Measurements from ENCODE around the gene MICAL2.
"Not testable (repeated sequence)": the region's sequence is repeated elsewhere in the genome, so short reads cannot be mapped to it uniquely, and the experiment has no call there.

Gene MICAL2

DNA sequence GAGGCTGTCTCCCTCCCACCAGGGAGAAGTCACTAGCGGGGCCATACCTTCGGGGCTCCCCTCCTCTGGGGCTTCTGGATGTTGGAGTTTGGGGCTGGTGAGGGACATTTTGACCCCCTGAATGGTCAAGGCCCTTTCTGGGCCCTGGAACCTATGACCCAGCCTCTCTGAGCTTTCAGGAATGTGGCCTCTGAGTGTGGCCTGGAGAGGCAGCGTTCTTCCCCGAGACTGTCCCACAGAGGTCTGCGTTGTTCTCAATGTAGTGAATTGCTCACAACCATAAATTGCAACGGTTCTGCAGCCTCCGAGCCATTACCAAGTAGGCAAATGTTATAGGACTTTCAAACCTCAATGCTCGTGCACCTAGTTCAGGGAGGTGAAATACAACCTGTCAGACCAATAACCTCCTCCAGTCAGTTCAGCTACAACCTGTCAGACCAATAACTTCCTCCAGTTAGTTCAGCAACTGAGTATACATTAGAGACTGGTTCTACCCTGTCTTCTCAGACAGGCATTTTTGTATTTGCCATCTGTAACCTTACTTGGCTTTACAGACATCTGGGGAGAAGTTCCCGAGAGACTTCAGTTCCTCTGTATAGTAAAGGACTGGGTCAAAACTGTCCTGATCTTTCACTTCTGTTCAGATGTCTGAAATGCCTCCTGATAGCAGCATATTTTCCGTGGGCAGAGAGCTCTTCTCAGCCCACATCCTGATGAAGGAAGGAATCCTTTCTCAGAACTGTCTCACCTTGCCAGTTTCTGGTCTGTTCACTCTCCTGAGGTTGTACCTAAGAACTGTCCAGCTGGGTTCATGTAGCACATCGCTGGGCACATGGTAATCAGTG, 34.2 kb downstream of the MICAL2 start:
- DNase-seq (ENCODE audit: low read depth, low spot score): no peak

DNA sequence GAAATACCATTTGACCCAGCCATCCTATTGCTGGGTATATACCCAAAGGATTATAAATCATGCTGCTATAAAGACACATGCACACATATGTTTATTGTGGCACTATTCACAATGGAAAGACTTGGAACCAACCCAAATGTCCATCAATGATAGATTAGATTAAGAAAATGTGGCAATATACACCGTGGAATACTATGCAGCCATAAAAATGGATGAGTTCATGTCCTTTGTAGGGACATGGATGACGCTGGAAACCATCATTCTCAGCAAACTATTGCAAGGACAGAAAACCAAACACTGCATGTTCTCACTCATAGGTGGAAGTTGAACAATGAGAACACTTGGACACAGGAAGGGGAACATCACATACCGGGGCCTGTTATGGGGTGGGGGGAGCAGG, 36.3 kb downstream of the MICAL2 start:
- DNase-seq (ENCODE audit: low read depth, low spot score); in situ Hi-C loops (cut with HindIII; ENCODE audit: low sequenced_read_pairs); H3K4me3 ChIP-seq (ENCODE audit: low read depth, low read length): not testable (repeated sequence)

More for the DNA sequence above, 34.2 kb downstream of the MICAL2 start:
- H3K4me3 ChIP-seq (ENCODE audit: low read depth, low read length): no peak overlapping the region
- in situ Hi-C loops (cut with HindIII; ENCODE audit: low sequenced_read_pairs): no loop called here
- TF ChIP-seq, protein P1, sequence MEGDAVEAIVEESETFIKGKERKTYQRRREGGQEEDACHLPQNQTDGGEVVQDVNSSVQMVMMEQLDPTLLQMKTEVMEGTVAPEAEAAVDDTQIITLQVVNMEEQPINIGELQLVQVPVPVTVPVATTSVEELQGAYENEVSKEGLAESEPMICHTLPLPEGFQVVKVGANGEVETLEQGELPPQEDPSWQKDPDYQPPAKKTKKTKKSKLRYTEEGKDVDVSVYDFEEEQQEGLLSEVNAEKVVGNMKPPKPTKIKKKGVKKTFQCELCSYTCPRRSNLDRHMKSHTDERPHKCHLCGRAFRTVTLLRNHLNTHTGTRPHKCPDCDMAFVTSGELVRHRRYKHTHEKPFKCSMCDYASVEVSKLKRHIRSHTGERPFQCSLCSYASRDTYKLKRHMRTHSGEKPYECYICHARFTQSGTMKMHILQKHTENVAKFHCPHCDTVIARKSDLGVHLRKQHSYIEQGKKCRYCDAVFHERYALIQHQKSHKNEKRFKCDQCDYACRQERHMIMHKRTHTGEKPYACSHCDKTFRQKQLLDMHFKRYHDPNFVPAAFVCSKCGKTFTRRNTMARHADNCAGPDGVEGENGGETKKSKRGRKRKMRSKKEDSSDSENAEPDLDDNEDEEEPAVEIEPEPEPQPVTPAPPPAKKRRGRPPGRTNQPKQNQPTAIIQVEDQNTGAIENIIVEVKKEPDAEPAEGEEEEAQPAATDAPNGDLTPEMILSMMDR (IDR thresholded peaks at IDR 0.05; ENCODE audit: low read depth, low read length): no peak

DNA sequence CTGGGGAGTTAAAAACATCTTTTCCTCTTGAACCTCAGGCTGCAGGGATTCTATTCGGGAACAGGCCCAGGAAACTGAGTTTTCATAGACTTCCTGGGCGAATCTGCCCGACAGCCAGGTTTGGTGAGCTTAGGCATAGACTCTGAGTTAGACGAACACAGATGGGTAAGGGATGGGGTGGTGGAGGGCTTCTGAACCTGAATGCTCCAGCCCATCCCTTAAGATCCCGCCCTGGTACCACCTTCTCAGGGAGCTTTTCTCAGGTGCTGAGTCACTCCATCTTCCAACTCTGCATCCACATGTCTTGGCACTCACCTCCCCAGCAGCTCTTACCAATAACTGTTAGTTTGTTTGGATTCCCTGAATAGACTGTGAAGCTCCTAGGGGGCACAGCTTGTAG, 37.4 kb downstream of the MICAL2 start:
- in situ Hi-C loops (cut with HindIII; ENCODE audit: low sequenced_read_pairs): no loop called here
- TF ChIP-seq, protein P1 (IDR thresholded peaks at IDR 0.05; ENCODE audit: low read depth, low read length): no peak
- no peak overlapping the region for H3K4me3 ChIP-seq (ENCODE audit: low read depth, low read length)

DNA sequence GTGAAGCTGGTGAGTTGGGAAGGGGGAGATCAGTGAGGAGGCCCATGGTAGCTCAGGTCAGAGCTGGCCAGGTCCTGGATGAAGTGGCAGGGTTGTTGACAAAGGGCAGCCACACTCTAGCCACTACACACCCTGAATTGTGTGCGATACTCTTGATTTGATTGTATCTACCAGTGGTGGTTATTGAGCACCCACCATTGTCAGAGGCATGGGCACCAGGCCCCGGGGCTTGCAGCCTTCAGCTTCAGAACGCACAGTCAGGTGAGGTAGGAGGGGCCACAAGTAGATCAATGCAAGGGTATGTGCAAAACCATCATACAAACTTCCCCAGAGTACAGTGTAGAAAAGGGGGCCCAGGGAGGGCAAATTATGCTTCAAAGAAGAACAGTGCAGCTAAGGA, 38.1 kb downstream of the MICAL2 start:
- TF ChIP-seq, protein P1 (IDR thresholded peaks at IDR 0.05; ENCODE audit: low read depth, low read length): no peak
- no peak for DNase-seq (ENCODE audit: low read depth, low spot score)
- in situ Hi-C loops (cut with HindIII; ENCODE audit: low sequenced_read_pairs): no loop called here
- H3K4me3 ChIP-seq (ENCODE audit: low read depth, low read length): no peak overlapping the region

More for the DNA sequence above, 37.4 kb downstream of the MICAL2 start:
- no peak for DNase-seq (ENCODE audit: low read depth, low spot score)

DNA sequence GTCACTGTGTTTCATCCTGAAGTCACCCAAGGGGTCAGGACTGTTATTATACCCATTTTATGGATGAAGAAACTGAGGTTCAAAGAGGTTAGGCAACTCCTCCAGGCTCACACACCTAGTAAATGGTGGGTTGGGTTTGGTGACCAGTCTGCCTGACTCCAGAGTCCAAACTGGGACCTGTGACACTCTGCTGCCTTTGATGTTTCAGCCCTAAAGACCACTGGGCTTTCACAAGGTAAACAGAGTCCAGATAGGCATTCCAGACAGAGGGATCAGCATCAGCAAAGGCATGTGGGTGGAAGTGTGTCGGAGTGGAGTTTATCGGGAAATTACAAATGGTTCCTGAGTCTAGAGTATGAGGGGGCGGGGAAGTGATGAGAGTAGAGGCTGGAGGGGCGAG, 38.5 kb downstream of the MICAL2 start:
- TF ChIP-seq, protein P1 (IDR thresholded peaks at IDR 0.05; ENCODE audit: low read depth, low read length): no peak
- no peak for DNase-seq (ENCODE audit: low read depth, low spot score)
- in situ Hi-C loops (cut with HindIII; ENCODE audit: low sequenced_read_pairs): no loop called here
- no peak overlapping the region for H3K4me3 ChIP-seq (ENCODE audit: low read depth, low read length)

DNA sequence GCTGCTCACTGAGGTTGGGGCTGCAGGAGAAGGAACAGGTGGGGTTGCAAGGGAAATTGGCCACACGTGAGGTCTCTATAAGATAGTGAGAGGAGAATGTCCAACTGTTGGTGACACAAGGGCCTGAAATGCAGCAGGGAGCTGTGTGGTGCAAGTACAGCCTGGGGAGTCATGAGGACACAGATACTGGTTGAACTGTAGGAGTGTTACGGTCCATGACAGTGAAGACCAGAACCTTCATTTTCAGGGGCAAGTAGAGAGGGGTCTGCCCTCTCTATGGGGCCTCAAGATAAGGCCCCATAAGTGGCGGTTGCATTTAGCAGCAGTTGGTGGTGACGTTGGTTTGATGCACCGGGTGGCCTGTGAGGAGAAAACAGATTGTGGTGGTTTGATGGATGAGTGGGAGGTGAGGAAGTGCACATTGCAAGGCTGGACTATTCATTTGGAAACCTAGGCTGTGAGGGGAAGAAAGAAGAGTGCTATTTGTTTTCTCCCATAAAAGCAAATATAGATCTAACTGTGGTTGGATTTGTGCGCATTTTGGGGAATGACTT, 39.4 kb downstream of the MICAL2 start:
- no peak for DNase-seq (ENCODE audit: low read depth, low spot score)
- in situ Hi-C loops (cut with HindIII; ENCODE audit: low sequenced_read_pairs): no loop called here
- H3K4me3 ChIP-seq (ENCODE audit: low read depth, low read length): no peak overlapping the region
- TF ChIP-seq, protein P1 (IDR thresholded peaks at IDR 0.05; ENCODE audit: low read depth, low read length): no peak

DNA sequence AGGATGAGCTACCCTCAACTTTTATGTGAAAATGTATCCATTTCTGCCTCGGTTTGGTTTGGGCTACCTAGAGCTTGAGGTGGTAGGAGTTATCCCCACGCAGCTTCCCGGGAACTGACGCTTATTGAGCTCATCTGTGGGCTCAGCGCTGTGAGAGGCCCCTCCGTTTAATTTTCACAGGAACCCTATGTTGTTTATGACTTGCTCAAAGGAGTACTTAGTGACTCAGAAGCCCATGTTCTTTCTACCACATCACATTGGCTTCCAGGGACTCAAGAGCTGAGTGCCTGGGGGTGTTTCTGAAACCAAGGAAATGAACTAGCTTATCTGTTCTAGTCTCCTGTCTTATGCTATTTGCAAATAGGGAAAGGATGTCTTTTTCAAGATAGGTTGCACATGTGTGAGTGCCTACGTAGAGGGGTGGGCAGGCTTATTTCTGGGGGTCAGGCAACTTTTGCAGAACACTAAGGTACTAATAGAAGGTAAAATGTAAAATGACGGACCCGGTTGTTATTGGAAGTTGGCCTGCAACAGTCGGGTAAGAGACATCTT, 40.5 kb downstream of the MICAL2 start:
- in situ Hi-C loops (cut with HindIII; ENCODE audit: low sequenced_read_pairs): no loop called here
- H3K4me3 ChIP-seq (ENCODE audit: low read depth, low read length): no peak overlapping the region
- TF ChIP-seq, protein P1 (IDR thresholded peaks at IDR 0.05; ENCODE audit: low read depth, low read length): no peak
- DNase-seq (ENCODE audit: low read depth, low spot score): peak; percentile 81
